Right lobe of liver (tissue), 6 donors: ENCODE measurements around the gene MCC. TPM values are rescaled to one million over a fixed set of nuclear protein-coding genes. Genes with fewer than 3 reads are reported as not detected.

Experiments used
- ATAC-seq, 4 donors: fragments of 200-7000 bp; cut with Tn5 transposase; one replicate each; pipeline ENCODE4 v1.9.1; 2020; ENCODE audit warnings: mild to moderate bottlenecking in 4 of 4, moderate library complexity in 4 of 4
- DNase-seq, 3 donors: peaks; one replicate each; pipeline ENCODE4 v3.0.0-alpha.2; 2020
- H3K27ac ChIP-seq, 3 donors: fragments of 200-600 bp; one replicate each; pipeline ENCODE4 v1.8.0; 2022
- H3K27me3 ChIP-seq, 2 donors: fragments of 200-600 bp; one replicate each; pipeline ENCODE4 v1.8.0; 2022
- H3K36me3 ChIP-seq, 4 donors: fragments of 200-600 bp; sonication (generic) in 1 of 4; one replicate each; pipeline versions ENCODE4 v1.5.1 to v1.8.0; 2017 to 2022; ENCODE audit warnings: control low read depth in 1 of 4
- H3K4me1 ChIP-seq, 4 donors: fragments of 200-600 bp; sonication (generic) in 1 of 4; one replicate each; pipeline versions ENCODE4 v1.5.1 to v1.8.0; 2017 to 2022; ENCODE audit warnings: control low read depth in 1 of 4
- H3K4me3 ChIP-seq, 3 donors: fragments of 200-600 bp; one replicate each; pipeline ENCODE4 v1.8.0; 2022
- H3K9me3 ChIP-seq, 4 donors: fragments of 200-600 bp; sonication (generic) in 1 of 4; one replicate each; pipeline versions ENCODE4 v1.5.1 to v1.8.0; 2017 to 2022; ENCODE audit warnings: control low read depth in 1 of 4
- CTCF ChIP-seq, 4 donors: fragments of 200-600 bp in 3 of 4; fragments of 450-650 bp in 1 of 4; IDR thresholded peaks; one replicate each; pipeline versions ENCODE4 v1.5.1 to v1.8.0; 2016 to 2022; ENCODE audit warnings: antibody characterized with exemption in 4 of 4, mild to moderate bottlenecking in 2 of 4
- POLR2A ChIP-seq: fragments of 450-650 bp; IDR thresholded peaks from one replicate; pipeline ENCODE4 v1.6.1; 2017; ENCODE audit warnings: antibody characterized with exemption, mild to moderate bottlenecking
- WGBS: methylation state at CpG from one replicate; pipeline ENCODE4 v1.1.6; 2018; ENCODE audit warnings: low coverage, low lambda C conversion rate; ENCODE audit not compliant: insufficient coverage; ENCODE audit errors: missing lambda C conversion rate; 5-methylcytosine and 5-hydroxymethylcytosine counted together
- intact Hi-C, 2 donors: fragments of 100-400 bp; cut with DNase I; formaldehyde crosslinking; loops; one replicate each; pipeline versions ENCODE4 v1.11.2 to v1.14.1; 2022
- total RNA-seq, 6 experiments: library from RNA; depleted of rRNA in 2 of 6; stranded (reverse); fragments of >200 nt in 2 of 6; fragmentation: NEBNext Ultra II Directional in 3 of 6; extraction: Animal tissue kit (Norgen Biotek cat#: 25700) in 3 of 6; gene quantifications; one replicate each; pipeline versions ENCODE4 v1.1.0 to v1.2.4, GENCODE V29; 2016 to 2023
- donor health status: DM: no; HTN: yes; CAD: no.
- donor health status: DM: no; HTN: no; CAD: no.
- donor health status: DM: no; HTN: no; CAD: no.
- donor health status: DM: no; HTN: yes; CAD: no.
- donor health status: DM: no; HTN: yes; CAD: no.

MCC gene
- total RNA-seq, 6 experiments from 2014 or later, result 23.1 to 35.2 (median 26.1) TPM

GRCh38 chr5:113221294-113222176 lies 266.7 kb downstream of the MCC start:
- Histone ChIP-seq H3K9me3 (no peaks in the 10 kb centered on the region), H3K27me3 (no peaks in the 10 kb centered on the region), H3K36me3 (no peaks in the 10 kb centered on the region), H3K4me3 (no peak overlapping the region), H3K4me1 (peaks cover 0 to 37% (median 4%) of the 10 kb centered on the region in 4 donors), H3K27ac (no peak overlapping the region)
- ATAC-seq, result no peak
- intact Hi-C loops, result no loop called here
- WGBS, result 69% methylated on average over 3 of the region's 5 CpGs
- no peak for DNase-seq
- no peak for TF ChIP-seq CTCF (IDR thresholded peaks at IDR 0.05)
- TF ChIP-seq POLR2A, result no peak

GRCh38 chr5:113219695-113220094 lies 268.6 kb downstream of the MCC start:
- Histone ChIP-seq H3K27me3 (no peaks in the 10 kb centered on the region), H3K4me3 (no peak overlapping the region), H3K27ac (peak overlapping the region in 2 of 3 donors; percentile 66 to 76), H3K9me3 (no peaks in the 10 kb centered on the region), H3K4me1 (peaks cover 0 to 30% (median 1%) of the 10 kb centered on the region in 4 donors), H3K36me3 (no peaks in the 10 kb centered on the region)
- intact Hi-C loops, result no loop called here
- DNase-seq (no peak), ATAC-seq (no peak)
- TF ChIP-seq POLR2A (no peak), CTCF (IDR thresholded peaks at IDR 0.05) (no peak)
- 100% methylated on average over 2 of the region's 3 CpGs for WGBS

- no peak for DNase-seq
- Histone ChIP-seq H3K27ac (peak overlapping the region; percentile 14 to 76 (median 66)), H3K36me3 (no peaks in the 10 kb centered on the region), H3K4me3 (peak overlapping the region in 2 of 3 donors; percentile 20 to 44), H3K27me3 (no peaks in the 10 kb centered on the region), H3K4me1 (peaks cover 0 to 23% (median 0%) of the 10 kb centered on the region in 4 donors), H3K9me3 (no peaks in the 10 kb centered on the region)
- TF ChIP-seq CTCF (IDR thresholded peaks at IDR 0.05), result no peak
- TF ChIP-seq POLR2A, result no peak
- ATAC-seq, result peak in 3 of 4 donors; percentile 36 to 44 (median 41)
- intact Hi-C loops, result no loop called here
- 19% methylated on average over 6 of the region's 7 CpGs for WGBS
Observed at GRCh38 chr5:113218906-113219517, 269.2 kb downstream of the MCC start.

GRCh38 chr5:113218200-113218599 lies 270.1 kb downstream of the MCC start:
- ATAC-seq (peak; percentile 90 to 96 (median 94)), DNase-seq (peak; percentile 66 to 87 (median 87))
- Histone ChIP-seq H3K36me3 (no peaks in the 10 kb centered on the region), H3K27me3 (no peaks in the 10 kb centered on the region), H3K9me3 (no peaks in the 10 kb centered on the region), H3K4me3 (peak overlapping the region in 2 of 3 donors; percentile 20 to 44), H3K27ac (peak overlapping the region; percentile 24 to 76 (median 66)), H3K4me1 (peaks cover 0 to 17% (median 0%) of the 10 kb centered on the region in 4 donors)
- intact Hi-C loops, result no loop called here
- 21% methylated on average over 7 of the region's 8 CpGs for WGBS
- no peak for TF ChIP-seq CTCF (IDR thresholded peaks at IDR 0.05)
- peak; percentile 64 for TF ChIP-seq POLR2A
